H1 (cell line): ENCODE measurements around the gene ELMOD1. TPM values are rescaled to one million over a fixed set of nuclear protein-coding genes. Genes with fewer than 3 reads are reported as not detected.
A peak's percentile ranks its signal among the peaks of the same experiment; 100 is the strongest.

Source experiments
- CTCF ChIA-PET: fragments of 300-600 bp; sonication (Branson Sonifier 250); formaldehyde crosslinking; loops from one replicate; lab custom pipeline; 2021; ENCODE audit not compliant: partially characterized antibody; lab: Charles Lee
- POLR2A ChIA-PET: fragments of 300-600 bp; sonication (Branson Sonifier 250); formaldehyde crosslinking; loops from one replicate; lab custom pipeline; 2021; ENCODE audit warnings: inconsistent platforms; ENCODE audit not compliant: partially characterized antibody; lab: Charles Lee
- DNase-seq, 2 experiments: peaks; one replicate each; pipeline versions ENCODE4 v3.0.0 to v3.0.0-alpha.2; 2010 to 2022; ENCODE audit warnings: low spot score in 2 of 2, low read depth in 1 of 2, mixed read lengths in 1 of 2
- FAIRE-seq: peaks from 2 replicates; lab custom pipeline; 2011; peaks lifted over from hg19 to GRCh38; lab: Jason Lieb, UNC
- H2AFZ ChIP-seq: 2 replicates; pipeline ENCODE4 v1.8.1; 2012; ENCODE audit warnings: low read length, inconsistent platforms
- H2AK5ac ChIP-seq: 2 replicates; pipeline ENCODE4 v1.6.1; 2013; ENCODE audit warnings: low read depth, low read length
- H2BK120ac ChIP-seq: replicated peaks from 2 replicates; pipeline ENCODE3; 2013; ENCODE audit warnings: low read depth, low read length, inconsistent platforms
- H2BK12ac ChIP-seq: 2 replicates; pipeline ENCODE4 v1.6.1; 2013; ENCODE audit warnings: low read depth, low read length
- H2BK15ac ChIP-seq: 2 replicates; pipeline ENCODE4 v1.6.1; 2013; ENCODE audit warnings: low read length
- H2BK20ac ChIP-seq: 2 replicates; pipeline ENCODE4 v1.6.1; 2013; ENCODE audit warnings: low read length
- H2BK5ac ChIP-seq: 2 replicates; pipeline ENCODE4 v1.6.1; 2013; ENCODE audit warnings: low read depth, low read length
- H3K14ac ChIP-seq: 2 replicates; pipeline ENCODE4 v1.6.1; 2013; ENCODE audit warnings: inconsistent platforms; ENCODE audit not compliant: insufficient read length
- H3K18ac ChIP-seq: 2 replicates; pipeline ENCODE4 v1.6.1; 2013; ENCODE audit warnings: low read length; ENCODE audit errors: extremely low read depth
- H3K23ac ChIP-seq: 2 replicates; pipeline ENCODE4 v1.6.1; 2013; ENCODE audit warnings: inconsistent platforms; ENCODE audit not compliant: insufficient read length
- H3K23me2 ChIP-seq: 2 replicates; pipeline ENCODE4 v1.6.1; 2013; ENCODE audit warnings: low read depth, low read length
- H3K27ac ChIP-seq: 2 replicates; pipeline ENCODE4 v1.6.1; 2011; ENCODE audit warnings: low read depth, low read length, inconsistent platforms
- H3K27me3 ChIP-seq, 4 experiments: replicated peaks in 1 of 4; 1 replicate in 1 of 4; 2 replicates in 3 of 4; pipeline versions ENCODE4 v1.6.1 to v1.8.1; 2011 to 2013; ENCODE audit warnings: low read length in 3 of 4, mild to moderate bottlenecking in 3 of 4, inconsistent platforms in 2 of 4, mixed read lengths in 2 of 4, moderate library complexity in 1 of 4; ENCODE audit not compliant: control insufficient read depth in 3 of 4, insufficient read depth in 3 of 4; ENCODE audit errors: extremely low read depth in 1 of 4
- H3K36me3 ChIP-seq, 4 experiments: 2 replicates each; pipeline versions ENCODE4 v1.6.1 to v1.8.1; 2011 to 2013; ENCODE audit warnings: mild to moderate bottlenecking in 4 of 4, low read length in 3 of 4, moderate library complexity in 2 of 4, control low read depth in 1 of 4, inconsistent platforms in 1 of 4; ENCODE audit not compliant: insufficient read depth in 4 of 4, control insufficient read depth in 2 of 4
- H3K4ac ChIP-seq: replicated peaks from 2 replicates; pipeline ENCODE3; 2013; ENCODE audit warnings: low read length, low read depth, mixed read lengths, inconsistent platforms; ENCODE audit not compliant: insufficient read length
- H3K4me1 ChIP-seq, 4 experiments: replicated peaks in 1 of 4; 1 replicate in 1 of 4; 2 replicates in 3 of 4; pipeline versions ENCODE4 v1.6.1 to v1.8.1; 2011 to 2013; ENCODE audit warnings: low read length in 3 of 4, inconsistent platforms in 2 of 4, mixed read lengths in 1 of 4; ENCODE audit not compliant: insufficient read depth in 4 of 4, control insufficient read depth in 3 of 4
- H3K4me2 ChIP-seq, 2 experiments: 2 replicates each; pipeline versions ENCODE4 v1.6.1 to v1.8.1; 2011 to 2013; ENCODE audit warnings: low read depth in 2 of 2, low read length in 2 of 2, control low read depth in 1 of 2, inconsistent platforms in 1 of 2, mild to moderate bottlenecking in 1 of 2; ENCODE audit not compliant: insufficient read depth in 1 of 2
- H3K4me3 ChIP-seq, 4 experiments: fragments of 200-600, 300-600 bp in 1 of 4; sonication (generic), shearing (Covaris generic), sonication (Bioruptor Twin) in 1 of 4; 2 replicates each; pipeline versions ENCODE4 v1.5.1 to v1.8.1; 2011 to 2016; ENCODE audit warnings: low read length in 4 of 4, low read depth in 3 of 4, control low read depth in 2 of 4, inconsistent platforms in 2 of 4, mild to moderate bottlenecking in 2 of 4, mixed read lengths in 1 of 4, moderate library complexity in 1 of 4; ENCODE audit not compliant: insufficient read depth in 2 of 4; ENCODE audit errors: extremely low read depth in 1 of 4
- H3K56ac ChIP-seq: replicated peaks from 2 replicates; pipeline ENCODE3; 2013; ENCODE audit warnings: low read depth, mild to moderate bottlenecking, mixed read lengths, low read length, inconsistent platforms; ENCODE audit not compliant: insufficient read length
- H3K79me1 ChIP-seq: 2 replicates; pipeline ENCODE4 v1.6.1; 2013; ENCODE audit warnings: low read depth, low read length, control low read depth
- H3K79me2 ChIP-seq, 2 experiments: 2 replicates each; pipeline versions ENCODE4 v1.6.1 to v1.8.1; 2012 to 2013; ENCODE audit warnings: low read length in 2 of 2, mild to moderate bottlenecking in 2 of 2, inconsistent platforms in 1 of 2; ENCODE audit not compliant: insufficient read depth in 2 of 2, control insufficient read depth in 1 of 2
- H3K9ac ChIP-seq, 4 experiments: replicated peaks in 1 of 4; 1 replicate in 1 of 4; 2 replicates in 3 of 4; pipeline versions ENCODE4 v1.6.1 to v1.8.1; 2011 to 2013; ENCODE audit warnings: low read depth in 3 of 4, low read length in 3 of 4, control low read depth in 2 of 4, mild to moderate bottlenecking in 2 of 4, moderate library complexity in 2 of 4, inconsistent platforms in 1 of 4; ENCODE audit errors: extremely low read depth in 1 of 4
- H3K9me3 ChIP-seq, 2 experiments: 2 replicates each; pipeline versions ENCODE4 v1.6.1 to v1.8.1; 2012 to 2013; ENCODE audit warnings: mild to moderate bottlenecking in 2 of 2, moderate library complexity in 2 of 2, control low read depth in 1 of 2, inconsistent platforms in 1 of 2, low read depth in 1 of 2, low read length in 1 of 2, mixed read lengths in 1 of 2; ENCODE audit not compliant: insufficient read depth in 2 of 2
- H4K20me1 ChIP-seq, 2 experiments: replicated peaks in 1 of 2; 2 replicates each; pipeline versions ENCODE3 to v1.8.1; 2011 to 2013; ENCODE audit warnings: inconsistent platforms in 2 of 2, low read length in 2 of 2, mild to moderate bottlenecking in 1 of 2; ENCODE audit not compliant: insufficient read depth in 2 of 2, control insufficient read depth in 1 of 2
- H4K5ac ChIP-seq: 2 replicates; pipeline ENCODE4 v1.6.1; 2013; ENCODE audit warnings: low read length, low read depth, mixed read lengths, inconsistent platforms; ENCODE audit not compliant: insufficient read length
- H4K8ac ChIP-seq: 2 replicates; pipeline ENCODE4 v1.8.0; 2013; ENCODE audit warnings: mild to moderate bottlenecking, moderate library complexity, low read length, inconsistent platforms; ENCODE audit not compliant: insufficient read depth; ENCODE audit errors: extremely low read depth
- H4K91ac ChIP-seq: replicated peaks from 2 replicates; pipeline ENCODE3; 2013; ENCODE audit warnings: low read length, mixed read lengths, inconsistent platforms; ENCODE audit not compliant: insufficient read length
- CEBPB ChIP-seq: IDR thresholded peaks from 2 replicates; pipeline ENCODE4 v1.6.1; 2012; ENCODE audit warnings: low read depth, low read length
- WGBS, 2 experiments: shearing (Covaris generic) in 1 of 2; methylation state at CpG; one replicate each; pipeline versions ENCODE4 v1.1.6 to v1.1.7; 2013 to 2015; ENCODE audit warnings: low lambda C conversion rate in 2 of 2, mixed read lengths in 2 of 2, inconsistent platforms in 1 of 2, low coverage in 1 of 2, missing lambda C conversion rate in 1 of 2; ENCODE audit not compliant: insufficient replicate concordance in 2 of 2, insufficient coverage in 1 of 2, insufficient read length in 1 of 2; ENCODE audit errors: extremely low coverage in 1 of 2, missing lambda C conversion rate in 1 of 2; 5-methylcytosine and 5-hydroxymethylcytosine counted together
- polyA plus RNA-seq, 7 experiments: library from polyadenylated mRNA; depleted of rRNA in 3 of 7; stranded (reverse) in 5 of 7; unstranded in 2 of 7; fragments of >200 nt in 5 of 7; fragments of 200-250 nt in 2 of 7; gene quantifications; 1 replicate in 5 of 7; 2 replicates in 1 of 7; 4 replicates in 1 of 7; pipeline versions ENCODE4 v1.2.1 to v1.2.3, GENCODE V29; 2011 to 2013; ENCODE audit warnings: missing spikeins in 2 of 7, mixed read lengths in 2 of 7
- total RNA-seq: library from RNA; stranded (reverse); fragmentation: NEBNext Ultra II Directional; extraction: Animal tissue kit (Norgen Biotek cat#: 25700); gene quantifications from 2 replicates; pipeline ENCODE4 v1.2.1, GENCODE V29; 2021

The ELMOD1 gene
- total and polyA plus RNA-seq, 2 of the 8 experiments (the other 6 are each of a cell fraction or from before 2014, with no cell fraction given) = 0.47 to 1.6 TPM

- Histone ChIP-seq H3K56ac (no peak overlapping the region), H2BK15ac (peak overlapping the region; percentile 75; the same call in 1 of the 2 replicates), H3K79me1 (no peaks in the 10 kb centered on the region), H3K23me2 (no peaks in the 10 kb centered on the region), H3K27me3 (no peaks in the 10 kb centered on the region; a peak in 1 of 7 replicates), H2AK5ac (no peak overlapping the region; the same call in 1 of the 2 replicates), H3K14ac (no peak overlapping the region), H3K4me2 (peak overlapping the region in 1 of 2 experiments; percentile 13; a peak in 2 of 4 replicates), H3K4me3 (no peak overlapping the region; a peak in 1 of 8 replicates), H4K8ac (no peak overlapping the region), H3K9me3 (no peaks in the 10 kb centered on the region), H3K79me2 (no peaks in the 10 kb centered on the region), H3K9ac (no peak overlapping the region), H2BK12ac (no peak overlapping the region; the same call in 1 of the 2 replicates), H2BK20ac (no peak overlapping the region), H3K4ac (no peak overlapping the region), H3K36me3 (no peaks in the 10 kb centered on the region), H2BK120ac (no peak overlapping the region), H3K4me1 (peaks cover 0 to 12% (median 2%) of the 10 kb centered on the region in 4 experiments; a peak in 3 of 7 replicates), H3K18ac (no peak overlapping the region), H4K5ac (no peak overlapping the region), H2BK5ac (no peak overlapping the region), H4K91ac (no peak overlapping the region), H3K27ac (no peak overlapping the region), H3K23ac (no peak overlapping the region), H2AFZ (no peak overlapping the region), H4K20me1 (no peaks in the 10 kb centered on the region)
- ChIA-PET POLR2A (no interaction called here), CTCF (interaction anchor here (0.6 to 2.1 kb wide), 3 partner anchors 9 to 132 kb away, joined by 3 to 14 read pairs (median 3); no protein-coding TSS in a partner anchor)
- peak; percentile 66 for FAIRE-seq
- 51% methylated on average over 4 of the region's 4 CpGs; no CpG with 5 or more reads in 1 of the 2 experiments for WGBS, 2 experiments
- DNase-seq = peak in 1 of 2 experiments; percentile 17
- 0 out of 2 replicates have a peak, but pooled peaks have one; percentile 3 for TF ChIP-seq CEBPB
Measured at GRCh38 chr11:107707807-107708206, 116.9 kb downstream of the ELMOD1 start.
